Prostate gland (tissue), 2 donors: Measurements from ENCODE around the gene MTMR1. TPM values are rescaled to one million over a fixed set of nuclear protein-coding genes. Genes with fewer than 3 reads are reported as not detected.

Source experiments
- DNase-seq: peaks from one replicate; pipeline ENCODE4 v3.0.0-alpha.2; 2019; ENCODE audit warnings: low spot score
- H3K27ac ChIP-seq, 2 donors: fragments of 200-600 bp; sonication (generic); 2 replicates each; pipeline ENCODE4 v1.5.1; 2017 to 2019
- H3K27me3 ChIP-seq: fragments of 200-600 bp; sonication (generic); replicated peaks from 2 replicates; pipeline ENCODE4 v1.5.1; 2019; ENCODE audit not compliant: insufficient read depth
- H3K36me3 ChIP-seq, 2 donors: fragments of 200-600 bp; sonication (generic); 1 replicate in 1 of 2; 2 replicates in 1 of 2; pipeline versions ENCODE4 v1.5.1 to v1.8.1; 2017 to 2019
- H3K4me1 ChIP-seq: fragments of 200-600 bp; sonication (generic); replicated peaks from 2 replicates; pipeline ENCODE4 v1.5.1; 2019
- H3K4me3 ChIP-seq, 2 donors: fragments of 200-600 bp; sonication (generic); 2 replicates each; pipeline ENCODE4 v1.5.1; 2017 to 2019
- H3K9me3 ChIP-seq: fragments of 200-600 bp; sonication (generic); 2 replicates; pipeline ENCODE4 v1.5.1; 2017
- POLR2A ChIP-seq: fragments of 450-650 bp; IDR thresholded peaks from one replicate; pipeline ENCODE4 v1.6.1; 2016; ENCODE audit warnings: antibody characterized with exemption, mild to moderate bottlenecking
- POLR2AphosphoS5 ChIP-seq: sonication (generic); formaldehyde crosslinking; IDR thresholded peaks from one replicate; pipeline ENCODE4 v1.6.1; 2017; ENCODE audit warnings: antibody characterized with exemption
- WGBS: methylation state at CpG from one replicate; pipeline ENCODE4 v1.1.5; 2018; 5-methylcytosine and 5-hydroxymethylcytosine counted together
- intact Hi-C: fragments of 100-400 bp; cut with DNase I; formaldehyde crosslinking; loops from one replicate; pipeline ENCODE4 v1.14.2; 2022
- total RNA-seq, 2 donors: library from RNA; depleted of rRNA; stranded (reverse); fragments of >200 nt; gene quantifications; one replicate each; pipeline ENCODE4 v1.1.0, GENCODE V29; 2016
- TF ChIP-seq, protein P1 (sequence below), 4 experiments: fragments of 200-600 bp in 2 of 4; fragments of 450-650 bp in 2 of 4; sonication (generic) in 2 of 4; IDR thresholded peaks; 1 replicate in 3 of 4; 2 replicates in 1 of 4; pipeline ENCODE4 v1.5.1; 2016 to 2019; ENCODE audit warnings: antibody characterized with exemption in 4 of 4, mild to moderate bottlenecking in 2 of 4, moderate library complexity in 2 of 4

The MTMR1 gene
- total RNA-seq, 2 donors from 2014 or later = 35.0 to 37.3 TPM

DNA sequence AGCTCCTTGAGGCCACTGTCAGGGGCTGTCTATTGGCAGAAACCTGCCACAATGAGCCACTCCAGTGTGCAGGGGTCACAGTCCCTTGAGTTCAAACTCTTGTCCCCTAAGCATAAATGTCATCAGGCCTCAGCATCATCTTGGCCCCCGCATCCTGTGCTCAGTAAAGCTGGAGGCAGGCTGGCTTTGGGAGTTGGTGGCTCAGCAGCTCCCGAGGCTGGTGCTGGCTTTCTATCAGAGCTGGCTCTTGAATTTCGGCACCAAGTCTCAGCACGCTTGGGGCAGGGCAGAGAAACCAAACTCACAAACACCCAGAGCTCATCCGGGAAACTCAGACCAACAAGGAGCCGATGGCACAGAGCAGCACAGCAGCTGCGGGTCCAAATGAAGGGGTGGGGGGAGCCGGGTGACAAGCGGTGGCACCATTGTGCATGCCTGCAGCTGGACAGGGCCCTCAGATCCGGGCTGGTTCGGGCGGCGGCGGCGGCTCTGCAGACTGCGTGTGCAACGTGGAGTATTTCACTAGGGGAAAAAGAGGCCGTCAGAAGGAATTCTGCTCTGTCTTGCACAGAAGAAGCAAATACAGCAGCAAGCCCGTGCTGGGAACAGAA lies 75.5 kb downstream of the MTMR1 start:
- WGBS = 72% methylated on average over 15 of the region's 19 CpGs
- no peak for DNase-seq
- Histone ChIP-seq H3K27me3 (no peaks in the 10 kb centered on the region), H3K27ac (no peak overlapping the region), H3K4me1 (no peaks in the 10 kb centered on the region), H3K4me3 (no peak overlapping the region), H3K9me3 (no peaks in the 10 kb centered on the region), H3K36me3 (no peaks in the 10 kb centered on the region)
- intact Hi-C loops = no loop called here
- TF ChIP-seq, protein P1, sequence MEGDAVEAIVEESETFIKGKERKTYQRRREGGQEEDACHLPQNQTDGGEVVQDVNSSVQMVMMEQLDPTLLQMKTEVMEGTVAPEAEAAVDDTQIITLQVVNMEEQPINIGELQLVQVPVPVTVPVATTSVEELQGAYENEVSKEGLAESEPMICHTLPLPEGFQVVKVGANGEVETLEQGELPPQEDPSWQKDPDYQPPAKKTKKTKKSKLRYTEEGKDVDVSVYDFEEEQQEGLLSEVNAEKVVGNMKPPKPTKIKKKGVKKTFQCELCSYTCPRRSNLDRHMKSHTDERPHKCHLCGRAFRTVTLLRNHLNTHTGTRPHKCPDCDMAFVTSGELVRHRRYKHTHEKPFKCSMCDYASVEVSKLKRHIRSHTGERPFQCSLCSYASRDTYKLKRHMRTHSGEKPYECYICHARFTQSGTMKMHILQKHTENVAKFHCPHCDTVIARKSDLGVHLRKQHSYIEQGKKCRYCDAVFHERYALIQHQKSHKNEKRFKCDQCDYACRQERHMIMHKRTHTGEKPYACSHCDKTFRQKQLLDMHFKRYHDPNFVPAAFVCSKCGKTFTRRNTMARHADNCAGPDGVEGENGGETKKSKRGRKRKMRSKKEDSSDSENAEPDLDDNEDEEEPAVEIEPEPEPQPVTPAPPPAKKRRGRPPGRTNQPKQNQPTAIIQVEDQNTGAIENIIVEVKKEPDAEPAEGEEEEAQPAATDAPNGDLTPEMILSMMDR (IDR thresholded peaks at IDR 0.05) = no peak

DNA sequence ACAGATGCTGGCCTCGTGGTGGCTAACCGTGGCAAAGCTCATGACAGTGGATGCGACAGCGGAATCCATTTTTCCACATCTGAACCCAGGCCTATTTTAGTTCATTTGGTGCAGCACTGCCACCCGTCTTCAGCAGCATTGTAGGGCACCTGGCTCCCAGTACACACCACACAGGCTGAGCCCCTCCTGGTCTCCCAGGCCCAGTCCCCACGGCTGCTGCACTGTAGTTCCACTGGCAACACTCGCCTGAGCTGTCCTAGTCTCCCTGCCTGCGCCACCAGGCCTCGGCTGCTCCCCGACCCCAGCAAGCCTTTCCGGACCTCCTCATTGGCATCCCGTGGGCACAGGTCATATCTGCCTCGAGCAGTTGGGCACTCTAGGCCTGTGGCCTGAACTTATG lies 76.2 kb downstream of the MTMR1 start:
- intact Hi-C loops = no loop called here
- Histone ChIP-seq H3K4me3 (no peak overlapping the region), H3K27me3 (no peaks in the 10 kb centered on the region), H3K9me3 (no peaks in the 10 kb centered on the region), H3K4me1 (no peaks in the 10 kb centered on the region), H3K27ac (no peak overlapping the region), H3K36me3 (no peaks in the 10 kb centered on the region)
- 86% methylated on average over 13 of the region's 13 CpGs for WGBS
- no peak for DNase-seq
- TF ChIP-seq, protein P1 (IDR thresholded peaks at IDR 0.05) = no peak
- no peak for TF ChIP-seq POLR2AphosphoS5
- TF ChIP-seq POLR2A = no peak

DNA sequence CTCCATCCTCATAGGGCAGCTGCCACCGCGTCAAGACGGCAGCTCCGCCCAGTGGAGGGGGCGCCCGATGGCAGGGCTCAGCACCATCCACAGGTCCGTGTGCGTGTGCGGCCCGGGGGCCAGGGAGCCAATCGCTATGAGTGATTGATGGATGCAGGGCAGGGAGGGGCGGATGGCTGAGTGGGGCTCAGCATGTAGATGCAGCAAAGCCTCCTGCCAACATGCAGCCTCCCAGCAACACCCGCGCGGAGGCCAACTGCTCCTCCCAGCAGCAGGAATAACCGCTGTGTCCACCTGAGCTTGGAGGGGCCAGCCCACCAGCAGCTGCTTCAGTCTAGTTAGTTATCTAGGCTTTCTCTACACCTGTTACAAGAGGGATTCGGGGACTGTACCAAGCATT lies 77.4 kb downstream of the MTMR1 start:
- Histone ChIP-seq H3K36me3 (no peaks in the 10 kb centered on the region), H3K27ac (no peak overlapping the region), H3K27me3 (no peaks in the 10 kb centered on the region), H3K9me3 (no peaks in the 10 kb centered on the region), H3K4me3 (no peak overlapping the region), H3K4me1 (no peaks in the 10 kb centered on the region)
- intact Hi-C loops = no loop called here
- WGBS = 89% methylated on average over 11 of the region's 17 CpGs
- TF ChIP-seq POLR2AphosphoS5 (no peak), POLR2A (no peak)
- TF ChIP-seq, protein P1 (IDR thresholded peaks at IDR 0.05) = no peak
- DNase-seq = no peak

DNA sequence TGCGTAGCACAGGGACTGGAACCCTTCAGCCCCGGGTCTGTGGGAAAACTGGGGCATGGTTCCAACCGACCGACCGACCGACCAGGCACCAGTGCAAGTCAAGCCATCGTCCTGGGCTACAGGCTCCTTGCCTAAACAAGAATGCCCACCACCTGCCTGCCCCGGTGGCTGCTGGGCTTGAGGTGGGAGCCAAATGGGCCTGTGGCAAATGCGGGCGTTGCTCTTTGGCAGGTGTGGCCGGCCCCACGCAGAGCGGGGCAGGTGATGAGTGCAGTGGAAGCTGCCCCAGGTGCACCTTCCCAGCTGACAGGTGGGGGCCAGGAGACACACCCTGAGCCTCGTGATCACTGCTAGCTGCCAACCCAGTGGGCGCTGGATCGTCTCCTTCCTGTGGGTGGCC lies 77.9 kb downstream of the MTMR1 start:
- Histone ChIP-seq H3K27me3 (no peaks in the 10 kb centered on the region), H3K27ac (no peak overlapping the region), H3K4me3 (no peak overlapping the region), H3K9me3 (no peaks in the 10 kb centered on the region), H3K4me1 (no peaks in the 10 kb centered on the region), H3K36me3 (no peaks in the 10 kb centered on the region)
- no peak for DNase-seq
- intact Hi-C loops = no loop called here
- TF ChIP-seq, protein P1 (IDR thresholded peaks at IDR 0.05) = no peak
- WGBS = 100% methylated on average over 3 of the region's 16 CpGs

DNA sequence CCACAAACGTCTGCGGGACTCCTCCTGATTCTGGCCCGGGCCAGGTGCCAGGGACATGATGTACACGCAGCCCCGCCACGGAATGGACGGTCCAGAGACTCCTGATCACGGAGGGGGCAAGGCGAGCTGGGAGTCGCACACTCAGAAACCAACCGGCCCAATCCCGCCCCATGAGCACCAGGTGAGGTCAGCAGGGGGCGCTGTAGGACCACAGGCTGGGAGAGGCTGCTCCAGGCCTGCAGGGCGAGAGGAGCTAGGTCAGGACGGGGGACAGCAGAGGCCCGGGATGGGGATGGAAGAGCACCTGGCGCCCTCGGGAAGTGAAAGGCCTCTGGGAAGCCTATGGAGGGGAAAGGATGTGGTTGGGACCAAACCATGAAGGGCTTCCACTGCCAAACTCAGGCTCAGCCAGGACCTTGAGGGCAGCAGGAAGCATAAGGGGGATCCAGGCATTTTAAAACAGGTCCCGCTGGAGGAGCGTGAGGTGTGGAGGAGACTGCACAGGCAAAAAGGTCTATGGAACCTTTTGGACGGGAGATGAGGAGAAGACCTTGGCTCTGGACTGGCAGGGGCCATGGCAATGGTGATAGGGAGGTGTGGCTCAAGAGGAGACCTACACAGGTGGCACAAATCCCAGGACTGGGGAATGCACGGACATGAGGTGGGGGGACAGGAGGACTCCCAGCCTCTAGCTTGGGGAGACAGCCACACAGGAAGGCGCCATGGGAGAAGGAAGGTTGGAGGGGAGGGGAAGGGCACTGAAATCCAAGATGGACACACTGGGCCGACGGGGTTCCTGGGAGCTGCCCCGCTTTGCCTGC lies 79.2 kb downstream of the MTMR1 start:
- no peaks in the 10 kb centered on the region for H3K9me3 ChIP-seq
- H3K27ac ChIP-seq = no peak overlapping the region
- H3K27me3 ChIP-seq = no peaks in the 10 kb centered on the region
- no peaks in the 10 kb centered on the region for H3K4me1 ChIP-seq
- intact Hi-C loops = loop anchor here (2.0 kb wide), 1 partner anchor 310 kb away; no protein-coding TSS in a partner anchor
- H3K4me3 ChIP-seq = no peak overlapping the region
- 36% methylated on average over 26 of the region's 26 CpGs for WGBS
- DNase-seq = peak; percentile 57
- no peaks in the 10 kb centered on the region for H3K36me3 ChIP-seq
- TF ChIP-seq POLR2A = no peak
- peak; percentile 20 for TF ChIP-seq POLR2AphosphoS5
- TF ChIP-seq, protein P1 (IDR thresholded peaks at IDR 0.05) = peak; percentile 54 to 86 (median 74)
